IMR-90 (cell line): ENCODE data around the gene MPZ. TPM values are rescaled to one million over a fixed set of nuclear protein-coding genes. Genes with fewer than 3 reads are reported as not detected.

Experiments
- ATAC-seq: fragments of 200-7000 bp; cut with Tn5 transposase; 2 replicates; pipeline ENCODE4 v1.9.1; 2020; ENCODE audit warnings: low read depth, mild to moderate bottlenecking, moderate library complexity
- BruUV-seq: library from RNA; stranded (reverse); fragments of 400-500 nt; replicated peaks from 2 replicates; lab custom pipeline; 2021; lab: Mats Ljungman, UMichigan
- CTCF ChIA-PET: fragments of 300-600 bp; formaldehyde crosslinking; extraction: SDS; loops from one replicate; lab custom pipeline; 2021; ENCODE audit warnings: antibody characterized with exemption; lab: Yijun Ruan, JAX
- POLR2A ChIA-PET: fragments of 300-600 bp; sonication (Branson Sonifier 250); formaldehyde crosslinking; loops from one replicate; lab custom pipeline; 2022; ENCODE audit warnings: antibody characterized with exemption; ENCODE audit not compliant: unreplicated experiment; lab: Charles Lee
- DNase-seq: peaks from one replicate; pipeline ENCODE4 v3.0.0; 2013
- H2AFZ ChIP-seq: replicated peaks from 2 replicates; pipeline ENCODE3; 2013; ENCODE audit warnings: low read length, mild to moderate bottlenecking; ENCODE audit not compliant: poor library complexity
- H2AK5ac ChIP-seq: 2 replicates; pipeline ENCODE4 v1.6.1; 2013; ENCODE audit warnings: low read depth, low read length, inconsistent platforms
- H2AK9ac ChIP-seq: replicated peaks from 2 replicates; pipeline ENCODE3; 2013; ENCODE audit warnings: mild to moderate bottlenecking, low read depth, low read length, moderate library complexity; ENCODE audit not compliant: poor library complexity
- H2BK120ac ChIP-seq: 2 replicates; pipeline ENCODE4 v1.6.1; 2013; ENCODE audit warnings: low read depth, low read length, inconsistent platforms
- H2BK15ac ChIP-seq: 3 replicates; pipeline ENCODE4 v1.6.1; 2013; ENCODE audit warnings: low read depth, low read length, inconsistent platforms
- H2BK20ac ChIP-seq: 2 replicates; pipeline ENCODE4 v1.6.1; 2013; ENCODE audit warnings: low read depth, mild to moderate bottlenecking, inconsistent platforms, low read length, moderate library complexity
- H2BK5ac ChIP-seq: 2 replicates; pipeline ENCODE4 v1.6.1; 2013; ENCODE audit warnings: mild to moderate bottlenecking, low read depth, low read length, inconsistent platforms; ENCODE audit not compliant: poor library complexity, severe bottlenecking
- H3K14ac ChIP-seq: replicated peaks from 2 replicates; pipeline ENCODE4 v1.6.1; 2013; ENCODE audit warnings: low read depth, low read length, inconsistent platforms
- H3K18ac ChIP-seq: 2 replicates; pipeline ENCODE4 v1.6.1; 2013; ENCODE audit warnings: low read depth, low read length, control low read depth
- H3K23ac ChIP-seq: 2 replicates; pipeline ENCODE4 v1.6.1; 2013; ENCODE audit warnings: low read depth, low read length, inconsistent platforms
- H3K27ac ChIP-seq: 2 replicates; pipeline ENCODE4 v1.5.1; 2013; ENCODE audit warnings: mild to moderate bottlenecking, control low read depth, low read length; ENCODE audit not compliant: insufficient read depth
- H3K27me3 ChIP-seq: 2 replicates; pipeline ENCODE4 v1.6.1; 2013; ENCODE audit warnings: low read length; ENCODE audit not compliant: control insufficient read depth, insufficient read depth
- H3K36me3 ChIP-seq: 2 replicates; pipeline ENCODE4 v1.6.1; 2013; ENCODE audit warnings: low read length, mixed read lengths; ENCODE audit not compliant: control insufficient read depth, insufficient read depth
- H3K4ac ChIP-seq: 2 replicates; pipeline ENCODE4 v1.6.1; 2013; ENCODE audit warnings: low read depth, low read length, inconsistent platforms
- H3K4me1 ChIP-seq: 2 replicates; pipeline ENCODE4 v1.6.1; 2013; ENCODE audit warnings: low read length, mixed read lengths; ENCODE audit not compliant: control insufficient read depth, insufficient read depth
- H3K4me2 ChIP-seq: 2 replicates; pipeline ENCODE4 v1.6.1; 2013; ENCODE audit warnings: low read depth, mild to moderate bottlenecking, control low read depth, low read length, moderate library complexity
- H3K4me3 ChIP-seq: 2 replicates; pipeline ENCODE4 v1.5.1; 2013; ENCODE audit warnings: low read depth, mild to moderate bottlenecking, control low read depth, low read length, moderate library complexity; ENCODE audit not compliant: insufficient read depth
- H3K56ac ChIP-seq: 2 replicates; pipeline ENCODE4 v1.6.1; 2013; ENCODE audit warnings: low read length, inconsistent platforms; ENCODE audit not compliant: insufficient read depth; ENCODE audit errors: extremely low read depth
- H3K79me1 ChIP-seq, 2 experiments: 2 replicates each; pipeline ENCODE4 v1.6.1; 2013; ENCODE audit warnings: low read length in 2 of 2, inconsistent platforms in 1 of 2, low read depth in 1 of 2
- H3K9ac ChIP-seq: 2 replicates; pipeline ENCODE4 v1.6.1; 2013; ENCODE audit warnings: low read depth, low read length, control low read depth
- H3K9me1 ChIP-seq: 2 replicates; pipeline ENCODE4 v1.6.1; 2013; ENCODE audit warnings: low read length, inconsistent platforms; ENCODE audit not compliant: insufficient read depth
- H3K9me3 ChIP-seq: 2 replicates; pipeline ENCODE4 v1.6.1; 2013; ENCODE audit warnings: low read length; ENCODE audit not compliant: control insufficient read depth, insufficient read depth
- H4K20me1 ChIP-seq: 2 replicates; pipeline ENCODE4 v1.6.1; 2013; ENCODE audit warnings: low read length, inconsistent platforms; ENCODE audit not compliant: insufficient read depth
- H4K5ac ChIP-seq: 2 replicates; pipeline ENCODE4 v1.6.1; 2013; ENCODE audit warnings: mild to moderate bottlenecking, low read depth, low read length, control low read depth
- H4K8ac ChIP-seq, 2 experiments: 2 replicates each; pipeline ENCODE4 v1.6.1; 2013; ENCODE audit warnings: low read depth in 2 of 2, low read length in 2 of 2, control low read depth in 1 of 2, inconsistent platforms in 1 of 2
- H4K91ac ChIP-seq: 2 replicates; pipeline ENCODE4 v1.6.1; 2013; ENCODE audit warnings: low read depth, low read length, inconsistent platforms; ENCODE audit not compliant: insufficient read depth
- BHLHE40 ChIP-seq: fragments of 150-350 bp; IDR thresholded peaks from 2 replicates; pipeline ENCODE4 v1.6.1; 2016; ENCODE audit warnings: mild to moderate bottlenecking, low read depth, low read length
- CEBPB ChIP-seq: IDR thresholded peaks from 2 replicates; pipeline ENCODE4 v1.6.1; 2012; ENCODE audit warnings: low read depth, low read length, improper control_type of control experiment
- CHD1 ChIP-seq: IDR thresholded peaks from 2 replicates; pipeline ENCODE4 v1.6.1; 2012; ENCODE audit warnings: low read depth, low read length, improper control_type of control experiment
- CTCF ChIP-seq: conservative IDR thresholded peaks from 2 replicates; pipeline ENCODE4 v1.5.1; 2012; ENCODE audit warnings: mild to moderate bottlenecking, low read depth, low read length, improper control_type of control experiment
- ELK1 ChIP-seq: fragments of 150-350 bp; IDR thresholded peaks from 2 replicates; pipeline ENCODE4 v1.6.1; 2016; ENCODE audit warnings: low read depth, mild to moderate bottlenecking, low read length, moderate library complexity, borderline replicate concordance
- MAZ ChIP-seq: IDR thresholded peaks from 2 replicates; pipeline ENCODE4 v1.6.1; 2012; ENCODE audit warnings: low read depth, mild to moderate bottlenecking, low read length, improper control_type of control experiment, moderate library complexity, borderline replicate concordance
- MXI1 ChIP-seq: IDR thresholded peaks from 2 replicates; pipeline ENCODE4 v1.6.1; 2012; ENCODE audit warnings: low read depth, mild to moderate bottlenecking, low read length, moderate library complexity, borderline replicate concordance
- POLR2A ChIP-seq: IDR thresholded peaks from 2 replicates; pipeline ENCODE4 v1.6.1; 2012; ENCODE audit warnings: mild to moderate bottlenecking, low read depth, low read length
- RCOR1 ChIP-seq: IDR thresholded peaks from 2 replicates; pipeline ENCODE4 v1.6.1; 2012; ENCODE audit warnings: mild to moderate bottlenecking, low read length, improper control_type of control experiment; ENCODE audit not compliant: insufficient replicate concordance
- RFX5 ChIP-seq: IDR thresholded peaks from 2 replicates; pipeline ENCODE4 v1.8.0; 2012; ENCODE audit warnings: low read depth, mild to moderate bottlenecking, low read length, moderate library complexity
- USF2 ChIP-seq: fragments of 150-350 bp; IDR thresholded peaks from 2 replicates; pipeline ENCODE4 v1.6.1; 2017; ENCODE audit warnings: mild to moderate bottlenecking, antibody characterized with exemption, low read length, low read depth
- WGBS, 2 experiments: methylation state at CpG; one replicate each; pipeline versions ENCODE4 v1.1.5 to v1.1.7; 2013; ENCODE audit warnings: missing lambda C conversion rate in 2 of 2; ENCODE audit not compliant: insufficient read length in 1 of 2; ENCODE audit errors: extremely low coverage in 2 of 2; 5-methylcytosine and 5-hydroxymethylcytosine counted together
- dilution Hi-C: fragments of 300-500 bp; cut with HindIII; formaldehyde crosslinking; loops from one replicate; pipeline ENCODE4 v1.14.3; 2018; ENCODE audit warnings: low sequenced_read_pairs; ENCODE audit not compliant: unreplicated experiment
- in situ Hi-C: fragments of 300-500 bp; cut with MboI; formaldehyde crosslinking; loops from 3 replicates; pipeline ENCODE4 v1.14.3; 2019; ENCODE audit warnings: low sequenced_read_pairs, inconsistent platforms, mixed read lengths
- intact Hi-C: fragments of 100-400 bp; cut with micrococcal nuclease; formaldehyde crosslinking; loops from 2 replicates; pipeline ENCODE4 v1.10.0; 2022
- polyA plus RNA-seq, 3 experiments: library from polyadenylated mRNA; depleted of rRNA; stranded (reverse); fragments of >200 nt; gene quantifications; 2 replicates each; pipeline ENCODE4 v1.2.3, GENCODE V29; 2012; ENCODE audit warnings: low replicate concordance in 1 of 3
- total RNA-seq: library from RNA; depleted of rRNA; stranded (reverse); fragments of >200 nt; gene quantifications from 2 replicates; pipeline ENCODE4 v1.2.3, GENCODE V29; 2012

MPZ gene
- total and polyA plus RNA-seq, 2 of the 4 experiments (the other 2 are of a cell fraction), result 0.18 to 0.96 TPM

DNA sequence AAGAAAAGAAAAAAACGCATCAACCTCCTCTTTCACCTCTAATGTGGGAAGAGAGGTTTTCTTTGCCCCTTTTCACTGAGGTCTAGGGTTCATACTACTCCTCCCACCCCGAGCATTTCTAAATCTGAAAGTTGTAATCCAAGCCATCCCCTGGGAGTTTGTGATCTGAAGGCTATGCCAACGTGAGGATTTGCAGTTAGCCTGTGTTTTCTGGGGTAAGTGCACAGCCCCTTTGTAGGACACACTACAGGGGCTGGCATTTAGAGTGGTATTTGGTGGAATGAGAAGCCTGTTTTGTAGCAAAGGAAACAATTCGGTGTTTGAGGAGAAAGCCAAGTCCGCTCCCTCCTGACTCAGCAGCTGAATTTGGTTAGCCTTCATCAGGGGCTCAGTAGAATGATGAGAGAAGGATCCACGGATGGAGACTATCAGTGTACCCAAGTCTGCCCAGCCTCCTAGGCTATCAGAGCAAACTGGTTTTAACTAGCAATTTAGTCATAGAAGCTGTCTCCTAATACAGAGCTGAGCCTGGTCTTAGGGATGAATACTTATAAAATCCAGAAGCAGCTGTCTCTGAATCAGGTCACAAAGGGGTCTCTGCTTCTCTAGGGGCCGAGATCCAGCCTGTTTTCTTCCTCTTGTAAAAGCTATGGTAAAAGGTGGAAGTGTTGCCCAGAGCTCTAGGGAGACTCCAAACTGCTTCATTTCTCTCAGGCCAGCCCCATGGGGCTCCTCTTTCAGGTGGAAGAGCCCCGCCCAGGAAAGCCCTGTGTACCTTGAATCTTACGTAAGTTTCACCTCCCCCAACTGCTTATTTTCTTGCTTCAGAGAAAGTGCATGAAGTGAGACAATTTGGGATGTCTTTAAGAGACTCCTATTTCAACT lies 49.1 kb downstream of the MPZ start:
- Histone ChIP-seq H4K91ac (no peak overlapping the region), H2AK9ac (no peak overlapping the region), H4K20me1 (no peaks in the 10 kb centered on the region), H3K9ac (no peak overlapping the region), H2BK120ac (no peak overlapping the region), H2BK15ac (no peak overlapping the region), H3K4me2 (no peak overlapping the region), H4K8ac (no peak overlapping the region), H3K18ac (no peak overlapping the region), H3K56ac (no peak overlapping the region), H2BK5ac (no peak overlapping the region), H3K14ac (no peak overlapping the region), H3K9me1 (no peaks in the 10 kb centered on the region), H3K27me3 (peaks cover 36% of the 10 kb centered on the region), H4K5ac (no peak overlapping the region), H2AFZ (no peak overlapping the region), H2BK20ac (no peak overlapping the region), H3K9me3 (peaks cover 11% of the 10 kb centered on the region), H3K79me1 (no peaks in the 10 kb centered on the region), H3K4me3 (no peak overlapping the region), H3K4me1 (no peaks in the 10 kb centered on the region), H2AK5ac (no peak overlapping the region), H3K4ac (no peak overlapping the region), H3K23ac (no peak overlapping the region), H3K27ac (no peak overlapping the region), H3K36me3 (no peaks in the 10 kb centered on the region)
- dilution Hi-C loops, result no loop called here
- intact Hi-C loops, result no loop called here
- in situ Hi-C loops, result no loop called here
- no peak for ATAC-seq
- ChIA-PET POLR2A (no interaction called here), CTCF (no interaction called here)
- DNase-seq, result no peak
- 50% methylated on average over 2 of the region's 9 CpGs; no CpG with 5 or more reads in 1 of the 2 experiments for WGBS, 2 experiments
- TF ChIP-seq MAZ (no peak), USF2 (no peak), RFX5 (no peak), POLR2A (no peak), BHLHE40 (no peak), MXI1 (no peak), CTCF (no peak), CEBPB (no peak), RCOR1 (no peak), CHD1 (no peak), ELK1 (no peak)
- no TSS peak for BruUV-seq
